ENCODE results near the gene CCDC158.
"Not testable (repeated sequence)": the region's sequence is repeated elsewhere in the genome, so short reads cannot be mapped to it uniquely, and the experiment has no call there.

Gene CCDC158

DNA sequence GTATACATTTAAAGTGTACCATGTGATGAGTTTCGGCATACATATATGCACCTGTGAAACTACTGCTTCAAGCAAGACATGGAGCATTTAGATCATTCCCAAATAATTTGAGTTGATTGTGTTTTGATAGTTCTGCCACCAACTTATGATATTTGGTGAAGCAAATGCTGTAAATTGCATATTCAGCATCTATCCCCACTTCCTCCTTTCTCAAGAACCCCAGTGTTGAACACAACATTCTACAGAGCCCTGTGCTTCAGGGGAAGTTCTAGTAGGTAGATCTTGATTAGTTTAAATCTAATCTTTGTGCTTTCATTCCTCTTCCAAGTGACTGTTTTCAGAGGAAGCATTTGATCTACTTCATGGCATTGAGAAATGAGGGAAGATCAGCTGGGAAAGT is 8.7 kb upstream of the CCDC158 start:
- Histone ChIP-seq H3K4me2 (ENCODE audit: low read length) (no peak overlapping the region), H4K20me1 (ENCODE audit: insufficient read depth, low read length) (no peaks in the 10 kb centered on the region), H3F3A (ENCODE audit: insufficient read depth, low read length) (no peaks in the 10 kb centered on the region), H3K9me2 (ENCODE audit: low read depth, low read length) (no peaks in the 10 kb centered on the region), H3K9me3 (ENCODE audit: low read length) (no peaks in the 10 kb centered on the region), H3K4me1 (ENCODE audit: insufficient read depth, low read length, severe bottlenecking) (no peaks in the 10 kb centered on the region), H3K9ac (ENCODE audit: low read length) (no peak overlapping the region), H3K4me3 (ENCODE audit: low read depth, low read length, poor library complexity, severe bottlenecking) (no peak overlapping the region), H3K36me3 (ENCODE audit: insufficient read depth, low read length) (no peaks in the 10 kb centered on the region), H3K27me3 (ENCODE audit: insufficient read depth, low read length) (no peaks in the 10 kb centered on the region), H3K79me2 (ENCODE audit: insufficient read depth, low read length) (no peaks in the 10 kb centered on the region), H3K27ac (ENCODE audit: low read depth, low read length, poor library complexity, severe bottlenecking) (no peak overlapping the region), H2AFZ (ENCODE audit: low read length) (no peak overlapping the region)
- TF ChIP-seq EZH2 (IDR thresholded peaks at IDR 0.05; ENCODE audit: borderline replicate concordance, low read length) = no peak
- TF ChIP-seq, protein P1, sequence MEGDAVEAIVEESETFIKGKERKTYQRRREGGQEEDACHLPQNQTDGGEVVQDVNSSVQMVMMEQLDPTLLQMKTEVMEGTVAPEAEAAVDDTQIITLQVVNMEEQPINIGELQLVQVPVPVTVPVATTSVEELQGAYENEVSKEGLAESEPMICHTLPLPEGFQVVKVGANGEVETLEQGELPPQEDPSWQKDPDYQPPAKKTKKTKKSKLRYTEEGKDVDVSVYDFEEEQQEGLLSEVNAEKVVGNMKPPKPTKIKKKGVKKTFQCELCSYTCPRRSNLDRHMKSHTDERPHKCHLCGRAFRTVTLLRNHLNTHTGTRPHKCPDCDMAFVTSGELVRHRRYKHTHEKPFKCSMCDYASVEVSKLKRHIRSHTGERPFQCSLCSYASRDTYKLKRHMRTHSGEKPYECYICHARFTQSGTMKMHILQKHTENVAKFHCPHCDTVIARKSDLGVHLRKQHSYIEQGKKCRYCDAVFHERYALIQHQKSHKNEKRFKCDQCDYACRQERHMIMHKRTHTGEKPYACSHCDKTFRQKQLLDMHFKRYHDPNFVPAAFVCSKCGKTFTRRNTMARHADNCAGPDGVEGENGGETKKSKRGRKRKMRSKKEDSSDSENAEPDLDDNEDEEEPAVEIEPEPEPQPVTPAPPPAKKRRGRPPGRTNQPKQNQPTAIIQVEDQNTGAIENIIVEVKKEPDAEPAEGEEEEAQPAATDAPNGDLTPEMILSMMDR (IDR thresholded peaks at IDR 0.05; ENCODE audit: low read length) = no peak

DNA sequence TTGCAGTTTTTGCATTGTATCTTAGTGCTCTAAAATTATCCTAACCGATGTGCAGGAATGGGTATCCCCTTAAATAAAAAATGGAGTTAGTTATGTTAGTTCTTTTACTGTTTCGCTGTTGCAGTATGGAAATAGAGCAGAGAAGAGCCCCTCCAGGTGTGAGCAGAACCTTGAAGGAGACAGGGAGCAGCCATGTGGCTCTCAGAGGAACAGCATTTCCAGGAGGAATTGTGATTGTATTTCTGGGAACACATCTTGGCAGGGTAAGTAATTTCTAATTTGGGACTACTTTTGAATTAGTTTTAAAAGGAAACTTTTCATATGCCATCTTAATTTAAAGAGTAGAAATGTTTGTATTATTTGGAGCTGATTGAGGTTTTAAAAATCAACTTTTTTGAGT is 5.3 kb upstream of the CCDC158 start:
- Histone ChIP-seq H3F3A (ENCODE audit: insufficient read depth, low read length) (no peaks in the 10 kb centered on the region), H3K4me3 (ENCODE audit: low read depth, low read length, poor library complexity, severe bottlenecking) (no peak overlapping the region), H3K9me2 (ENCODE audit: low read depth, low read length) (no peaks in the 10 kb centered on the region), H3K9ac (ENCODE audit: low read length) (no peak overlapping the region), H3K4me2 (ENCODE audit: low read length) (no peak overlapping the region), H3K27ac (ENCODE audit: low read depth, low read length, poor library complexity, severe bottlenecking) (no peak overlapping the region), H3K9me3 (ENCODE audit: low read length) (no peaks in the 10 kb centered on the region), H3K27me3 (ENCODE audit: insufficient read depth, low read length) (no peaks in the 10 kb centered on the region), H3K36me3 (ENCODE audit: insufficient read depth, low read length) (no peaks in the 10 kb centered on the region), H3K4me1 (ENCODE audit: insufficient read depth, low read length, severe bottlenecking) (no peaks in the 10 kb centered on the region), H3K79me2 (ENCODE audit: insufficient read depth, low read length) (no peaks in the 10 kb centered on the region), H2AFZ (ENCODE audit: low read length) (no peak overlapping the region), H4K20me1 (ENCODE audit: insufficient read depth, low read length) (no peaks in the 10 kb centered on the region)
- no peak for TF ChIP-seq EZH2 (IDR thresholded peaks at IDR 0.05; ENCODE audit: borderline replicate concordance, low read length)
- TF ChIP-seq, protein P1 (IDR thresholded peaks at IDR 0.05; ENCODE audit: low read length) = no peak

DNA sequence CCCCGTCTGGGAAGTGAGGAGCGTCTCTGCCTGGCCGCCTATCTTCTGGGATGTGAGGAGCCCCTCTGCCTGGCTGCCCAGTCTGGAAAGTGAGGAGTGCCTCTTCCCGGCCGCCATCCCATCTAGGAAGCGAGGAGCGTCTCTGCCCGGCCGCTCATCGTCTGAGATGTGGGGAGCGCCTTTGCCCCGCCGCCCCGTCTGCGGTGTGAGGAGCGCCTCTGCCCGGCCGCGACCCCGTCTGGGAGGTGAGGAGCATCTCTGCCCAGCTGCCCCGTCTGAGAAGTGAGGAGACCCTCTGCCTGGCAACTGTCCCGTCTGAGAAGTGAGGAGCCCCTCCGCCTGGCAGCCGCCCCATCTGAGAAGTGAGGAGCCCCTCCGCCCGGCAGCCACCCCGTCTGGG is 2.2 kb upstream of the CCDC158 start:
- not testable (repeated sequence) for H4K20me1 ChIP-seq (ENCODE audit: insufficient read depth, low read length); H3K9me3 ChIP-seq (ENCODE audit: low read length); H3F3A ChIP-seq (ENCODE audit: insufficient read depth, low read length); H3K4me1 ChIP-seq (ENCODE audit: insufficient read depth, low read length, severe bottlenecking); H3K79me2 ChIP-seq (ENCODE audit: insufficient read depth, low read length); H3K36me3 ChIP-seq (ENCODE audit: insufficient read depth, low read length); H3K4me3 ChIP-seq (ENCODE audit: low read depth, low read length, poor library complexity, severe bottlenecking); H3K4me2 ChIP-seq (ENCODE audit: low read length); H3K9me2 ChIP-seq (ENCODE audit: low read depth, low read length); H3K27me3 ChIP-seq (ENCODE audit: insufficient read depth, low read length); H2AFZ ChIP-seq (ENCODE audit: low read length); H3K9ac ChIP-seq (ENCODE audit: low read length); H3K27ac ChIP-seq (ENCODE audit: low read depth, low read length, poor library complexity, severe bottlenecking)

DNA sequence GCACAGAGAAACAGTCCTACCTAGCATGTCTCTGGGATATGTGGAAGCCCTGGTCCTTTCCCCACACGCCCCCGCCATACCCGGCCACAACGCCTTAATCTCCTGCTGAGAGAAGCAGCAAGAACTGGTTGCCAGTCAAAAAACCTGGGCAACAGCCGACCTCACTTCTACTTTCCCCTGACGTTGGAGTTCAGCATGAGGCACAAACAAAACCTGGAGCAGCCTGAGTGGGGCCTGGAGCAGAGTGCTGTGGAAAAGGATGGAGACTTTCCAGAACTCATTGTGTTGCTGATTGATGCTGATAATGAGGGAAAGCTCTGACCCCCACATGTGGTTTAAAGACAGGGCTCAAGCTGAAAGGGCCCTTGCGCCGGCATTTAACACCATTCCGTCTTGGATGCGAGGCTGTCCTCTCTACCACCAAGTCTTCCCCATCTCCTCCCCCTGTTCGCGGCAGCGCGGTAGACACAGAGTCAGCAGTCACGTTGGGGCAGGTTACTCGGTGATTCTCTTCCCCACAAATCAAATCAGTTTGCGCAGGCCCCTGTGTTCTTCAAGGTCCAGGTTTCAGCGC is 666 bp downstream of the CCDC158 start:
- Histone ChIP-seq H3K27me3 (ENCODE audit: insufficient read depth, low read length) (no peaks in the 10 kb centered on the region), H3K9ac (ENCODE audit: low read length) (no peak overlapping the region), H3K36me3 (ENCODE audit: insufficient read depth, low read length) (no peaks in the 10 kb centered on the region), H3K79me2 (ENCODE audit: insufficient read depth, low read length) (no peaks in the 10 kb centered on the region), H2AFZ (ENCODE audit: low read length) (no peak overlapping the region), H3K27ac (ENCODE audit: low read depth, low read length, poor library complexity, severe bottlenecking) (no peak overlapping the region), H3K9me2 (ENCODE audit: low read depth, low read length) (no peaks in the 10 kb centered on the region), H3K4me2 (ENCODE audit: low read length) (no peak overlapping the region), H3K9me3 (ENCODE audit: low read length) (no peaks in the 10 kb centered on the region), H4K20me1 (ENCODE audit: insufficient read depth, low read length) (no peaks in the 10 kb centered on the region), H3K4me3 (ENCODE audit: low read depth, low read length, poor library complexity, severe bottlenecking) (no peak overlapping the region), H3F3A (ENCODE audit: insufficient read depth, low read length) (no peaks in the 10 kb centered on the region), H3K4me1 (ENCODE audit: insufficient read depth, low read length, severe bottlenecking) (no peaks in the 10 kb centered on the region)
- TF ChIP-seq, protein P1 (IDR thresholded peaks at IDR 0.05; ENCODE audit: low read length) = no peak
- TF ChIP-seq EZH2 (IDR thresholded peaks at IDR 0.05; ENCODE audit: borderline replicate concordance, low read length) = no peak
